Measurements from ENCODE around the gene NUP210L. TPM values are rescaled to one million over a fixed set of nuclear protein-coding genes. Genes with fewer than 3 reads are reported as not detected.
A peak's percentile ranks its signal among the peaks of the same experiment; 100 is the strongest.
"Not testable (repeated sequence)": the region's sequence is repeated elsewhere in the genome, so short reads cannot be mapped to it uniquely, and the experiment has no call there.

Gene NUP210L
- total and polyA plus RNA-seq, 8 donors: 0.18 TPM; not detected in 7

- Histone ChIP-seq H3K4me1 (peaks cover 15 to 41% (median 33%) of the 10 kb centered on the region in 4 donors), H3K9me3 (no peaks in the 10 kb centered on the region), H3K27ac (peak within 1 kb of the TSS; percentile 80 to 94 (median 89)), H3K4me3 (peak within 1 kb of the TSS; percentile 47 to 71 (median 56)), H3K36me3 (peaks cover 8 to 28% (median 22%) of the 10 kb centered on the region in 4 donors), H3K27me3 (no peaks in the 10 kb centered on the region)
- 2 to 9% (median 4%) methylated on average over 26 to 32 of the region's 32 CpGs for WGBS, 5 donors
- intact Hi-C loops (cut with DNase I; ENCODE audit: low total_unique reads): loop anchor here (5.0 kb wide), 1 partner anchor 189 kb away; no protein-coding TSS in a partner anchor
- DNase-seq: peak; percentile 89 to 95
- TF ChIP-seq CTCF (IDR thresholded peaks at IDR 0.05) (no peak), POLR2AphosphoS5 (IDR thresholded peaks at IDR 0.05) (peak in 2 of 3 donors; percentile 64 to 74)
These were observed 168.7 kb downstream of the NUP210L start, which contains the start of gene RAB13 for GRCh38 chr1:153985941-153986761. Gene RAB13 (minus strand): TSS chr1:153986339. CDS start chr1:153986236, 103 bp downstream.

- Histone ChIP-seq H3K4me1 (peaks cover 15 to 41% (median 33%) of the 10 kb centered on the region in 4 donors), H3K4me3 (peak overlapping the region; percentile 47 to 71 (median 56)), H3K9me3 (no peaks in the 10 kb centered on the region), H3K27me3 (no peaks in the 10 kb centered on the region), H3K27ac (peak overlapping the region; percentile 80 to 94 (median 89)), H3K36me3 (peaks cover 8 to 35% (median 28%) of the 10 kb centered on the region in 4 donors)
- WGBS, 5 donors: 7 to 16% (median 10%) methylated on average over 7 of the region's 7 CpGs
- intact Hi-C loops (cut with DNase I; ENCODE audit: low total_unique reads): loop anchor here (5.0 kb wide), 1 partner anchor 188 kb away; no protein-coding TSS in a partner anchor
- DNase-seq: peak in 1 of 2 donors; percentile 65
- TF ChIP-seq POLR2AphosphoS5 (IDR thresholded peaks at IDR 0.05): peak in 1 of 3 donors; percentile 57
- TF ChIP-seq POLR2A (IDR thresholded peaks at IDR 0.05): no peak
These were observed 169.4 kb downstream of the NUP210L start for GRCh38 chr1:153985341-153985912.

- intact Hi-C loops (cut with DNase I; ENCODE audit: low total_unique reads): no loop called here
- WGBS, 5 donors: 65 to 72% (median 68%) methylated on average over 6 of the region's 6 CpGs
- Histone ChIP-seq H3K4me1 (peaks cover 11 to 33% (median 27%) of the 10 kb centered on the region in 4 donors), H3K9me3 (no peaks in the 10 kb centered on the region), H3K36me3 (peaks cover 8 to 40% (median 31%) of the 10 kb centered on the region in 4 donors), H3K27ac (peak overlapping the region in 4 of 5 donors; percentile 80 to 93 (median 88)), H3K27me3 (no peaks in the 10 kb centered on the region), H3K4me3 (peak overlapping the region in 3 of 4 donors; percentile 47 to 71 (median 55))
- peak in 1 of 2 donors; percentile 53 for DNase-seq
- TF ChIP-seq EP300 (IDR thresholded peaks at IDR 0.05) (no peak), POLR2A (IDR thresholded peaks at IDR 0.05) (no peak), POLR2AphosphoS5 (IDR thresholded peaks at IDR 0.05) (no peak), CTCF (IDR thresholded peaks at IDR 0.05) (no peak)
These were observed 170.6 kb downstream of the NUP210L start for GRCh38 chr1:153984123-153984894.

- H3K9me3 ChIP-seq; H3K27me3 ChIP-seq; H3K4me3 ChIP-seq; DNase-seq; H3K27ac ChIP-seq; intact Hi-C loops (cut with DNase I; ENCODE audit: low total_unique reads): not testable (repeated sequence)
- Histone ChIP-seq H3K36me3 (peaks cover 8 to 45% (median 34%) of the 10 kb centered on the region in 4 donors), H3K4me1 (peaks cover 17 to 44% (median 39%) of the 10 kb centered on the region in 4 donors)
- 85 to 93% (median 86%) methylated on average over 2 of the region's 2 CpGs for WGBS, 5 donors
These were observed 173.1 kb downstream of the NUP210L start for GRCh38 chr1:153981735-153982134.

GRCh38 chr1:153979091-153979490 lies 175.8 kb downstream of the NUP210L start:
- Histone ChIP-seq H3K36me3 (peaks cover 25 to 65% (median 56%) of the 10 kb centered on the region in 4 donors), H3K27ac (peak overlapping the region in 1 of 5 donors; percentile 94), H3K4me1 (peaks cover 15 to 49% (median 36%) of the 10 kb centered on the region in 4 donors)
- DNase-seq; H3K4me3 ChIP-seq; intact Hi-C loops (cut with DNase I; ENCODE audit: low total_unique reads); H3K9me3 ChIP-seq; H3K27me3 ChIP-seq: not testable (repeated sequence)
- WGBS, 5 donors: 88 to 95% (median 93%) methylated on average over 12 of the region's 12 CpGs

All from stomach (tissue), 9 donors.